T-helper 1 cell (primary cell): ENCODE measurements around the gene CPNE4.

Experiments used
- DNase-seq, 5 donors: peaks; one replicate each; pipeline ENCODE4 v3.0.0-alpha.2; 2012 to 2020

Gene CPNE4

GRCh38 chr3:131868203-131868602 is 166.6 kb downstream of the CPNE4 start:
- no peak for DNase-seq

GRCh38 chr3:131856171-131856570 is 178.6 kb downstream of the CPNE4 start:
- DNase-seq = no peak

- no peak for DNase-seq
These were observed 184.6 kb downstream of the CPNE4 start for GRCh38 chr3:131850223-131850622.

GRCh38 chr3:131849616-131850015 is 185.2 kb downstream of the CPNE4 start:
- no peak for DNase-seq

GRCh38 chr3:131847966-131848510 is 186.8 kb downstream of the CPNE4 start:
- DNase-seq = no peak

- no peak for DNase-seq
These were observed 188.4 kb downstream of the CPNE4 start for GRCh38 chr3:131846296-131846924.

GRCh38 chr3:131843174-131843573 is 191.6 kb downstream of the CPNE4 start:
- no peak for DNase-seq

- no peak for DNase-seq
These were observed 194.5 kb downstream of the CPNE4 start for GRCh38 chr3:131840156-131840797.

GRCh38 chr3:131835906-131836305 is 198.9 kb downstream of the CPNE4 start:
- DNase-seq = no peak

GRCh38 chr3:131831608-131832007 is 203.2 kb downstream of the CPNE4 start:
- no peak for DNase-seq

GRCh38 chr3:131821191-131821762 is 213.5 kb downstream of the CPNE4 start:
- no peak for DNase-seq

- no peak for DNase-seq
These were observed 215.3 kb downstream of the CPNE4 start for GRCh38 chr3:131819381-131820055.

GRCh38 chr3:131812433-131812832 is 222.4 kb downstream of the CPNE4 start:
- DNase-seq = no peak

GRCh38 chr3:131811481-131811880 is 223.3 kb downstream of the CPNE4 start:
- DNase-seq = no peak

- DNase-seq = no peak
These were observed 227.0 kb downstream of the CPNE4 start for GRCh38 chr3:131807822-131808221.

- no peak for DNase-seq
These were observed 228.1 kb downstream of the CPNE4 start for GRCh38 chr3:131806736-131807135.

GRCh38 chr3:131804565-131805133 is 230.2 kb downstream of the CPNE4 start:
- DNase-seq = no peak

GRCh38 chr3:131803113-131803512 is 231.7 kb downstream of the CPNE4 start:
- DNase-seq = no peak

- no peak for DNase-seq
These were observed 232.8 kb downstream of the CPNE4 start for GRCh38 chr3:131802029-131802428.

- no peak for DNase-seq
These were observed 233.2 kb downstream of the CPNE4 start for GRCh38 chr3:131801566-131801965.

- DNase-seq = no peak
These were observed 237.0 kb downstream of the CPNE4 start for GRCh38 chr3:131797776-131798175.

GRCh38 chr3:131796558-131797198 is 238.1 kb downstream of the CPNE4 start:
- DNase-seq = no peak

GRCh38 chr3:131796111-131796510 is 238.7 kb downstream of the CPNE4 start:
- no peak for DNase-seq
